HG03469 (cell line): ENCODE data around the gene TMEM187.
"Not testable (repeated sequence)": the region's sequence is repeated elsewhere in the genome, so short reads cannot be mapped to it uniquely, and the experiment has no call there.

Source experiments
- ATAC-seq: cut with Tn5 transposase; IDR thresholded peaks from one replicate; pipeline ENCODE4 v1.9.1; 2021; ENCODE audit warnings: mild to moderate bottlenecking, moderate library complexity, moderate number of reproducible peaks; ENCODE audit not compliant: unreplicated experiment

TMEM187 gene

GRCh38 chrX:153970357-153971123 is 2.0 kb upstream of the TMEM187 start:
- no peak for ATAC-seq

- ATAC-seq, result no peak
These were observed 1.5 kb upstream of the TMEM187 start for GRCh38 chrX:153971124-153971449.

DNA sequence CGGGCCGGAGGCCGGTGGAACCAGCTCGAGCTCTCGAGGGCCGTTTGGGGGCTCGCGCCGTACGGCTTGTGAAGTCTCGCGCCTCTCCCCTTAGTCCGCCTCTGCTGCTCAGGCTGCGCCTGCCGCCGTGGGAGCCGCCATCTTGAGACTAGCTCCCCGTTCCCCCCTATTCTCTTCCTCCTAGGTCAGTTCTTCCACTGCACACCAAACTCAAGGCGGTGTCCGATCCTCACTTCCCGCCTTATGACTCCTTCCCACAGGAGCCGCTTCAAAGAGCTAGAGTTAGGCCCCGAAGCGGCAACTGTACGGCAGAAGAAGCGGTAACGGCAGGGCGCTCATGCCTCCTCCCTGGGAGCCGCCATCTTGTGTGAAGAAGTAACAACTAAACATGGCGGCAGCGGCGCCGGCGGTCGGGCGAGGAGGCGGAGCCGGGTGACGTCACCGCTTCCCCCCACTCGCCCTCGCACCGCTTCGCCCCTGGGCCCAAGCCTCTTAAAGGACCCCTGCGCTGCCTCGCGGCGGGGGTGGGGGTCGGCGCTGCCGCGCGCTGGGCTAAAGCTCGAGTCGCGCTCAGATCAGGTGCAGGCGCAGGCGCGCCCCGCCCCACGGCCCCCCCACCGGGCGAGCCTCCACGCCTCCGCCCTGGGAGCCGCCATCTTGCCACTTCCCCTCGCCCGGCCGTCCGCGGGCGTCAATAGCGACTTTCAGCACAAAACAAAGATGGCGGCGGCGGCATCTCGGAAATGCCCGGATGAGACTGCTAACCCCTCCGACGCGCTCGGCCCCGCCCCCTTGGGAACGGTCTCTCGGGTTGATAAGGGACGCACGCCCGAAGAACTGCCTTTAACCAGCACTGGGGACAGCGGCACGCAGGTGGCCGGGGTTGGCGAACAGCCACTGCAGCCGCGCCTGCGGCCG is 845 bp upstream of the TMEM187 start, which contains the start of gene HCFC1:
HCFC1 (minus strand) TSS at position 369 of the 918 bp plus-strand sequence. CDS start 978 bp downstream, outside the sequence.
- peak; percentile 22 for ATAC-seq

- ATAC-seq, result no peak
These were observed 811 bp downstream of the TMEM187 start for GRCh38 chrX:153973127-153974002.

- no peak for ATAC-seq
These were observed 1.6 kb downstream of the TMEM187 start for GRCh38 chrX:153974003-153974725.

DNA sequence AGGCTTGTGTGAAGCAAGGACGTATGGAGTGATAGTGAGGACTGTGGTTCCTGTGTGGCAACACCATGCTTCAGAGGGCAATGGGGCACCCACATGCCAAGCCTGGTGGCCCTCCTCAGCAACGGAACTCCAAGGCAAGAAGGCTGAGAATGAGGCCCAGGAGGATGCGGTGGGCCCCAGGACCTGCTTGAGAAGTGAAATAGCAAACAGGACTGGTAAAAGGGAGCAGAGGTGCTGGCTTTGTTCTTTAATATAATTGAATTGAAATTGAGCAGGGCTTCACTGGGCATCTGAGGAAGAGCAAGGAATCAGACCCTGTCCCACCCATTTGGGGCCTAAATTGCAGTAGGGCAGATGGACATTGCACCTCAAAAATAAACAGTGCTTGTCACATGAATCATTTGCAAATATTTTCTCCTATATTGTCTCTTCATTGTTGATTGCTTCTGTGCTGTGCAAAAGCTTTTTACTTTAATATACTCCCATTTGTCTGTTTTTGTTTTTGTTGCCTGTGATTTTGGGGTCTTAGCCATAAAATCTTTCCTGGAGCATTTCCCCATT is 2.3 kb downstream of the TMEM187 start:
- no peak for ATAC-seq

DNA sequence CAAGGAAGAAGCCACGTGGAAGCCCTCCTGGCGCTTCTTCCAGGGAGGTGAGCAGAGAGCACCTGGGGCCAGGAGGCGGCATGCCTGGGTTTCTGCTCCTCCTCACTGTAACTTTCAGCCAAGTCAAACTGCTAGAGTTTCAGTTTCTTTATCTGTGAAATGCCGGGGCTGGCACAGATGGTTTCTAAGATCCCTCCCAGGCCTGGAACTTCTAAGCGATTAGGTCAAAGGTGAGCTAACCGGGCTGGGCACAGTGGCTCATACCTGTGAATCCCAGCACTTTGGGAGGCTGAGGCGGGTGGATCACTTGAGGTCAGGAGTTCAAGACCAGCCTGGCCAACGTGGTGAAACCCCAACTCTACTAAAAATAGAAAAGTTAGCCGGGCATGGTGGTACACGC is 7.8 kb downstream of the TMEM187 start:
- ATAC-seq, result not testable (repeated sequence)

DNA sequence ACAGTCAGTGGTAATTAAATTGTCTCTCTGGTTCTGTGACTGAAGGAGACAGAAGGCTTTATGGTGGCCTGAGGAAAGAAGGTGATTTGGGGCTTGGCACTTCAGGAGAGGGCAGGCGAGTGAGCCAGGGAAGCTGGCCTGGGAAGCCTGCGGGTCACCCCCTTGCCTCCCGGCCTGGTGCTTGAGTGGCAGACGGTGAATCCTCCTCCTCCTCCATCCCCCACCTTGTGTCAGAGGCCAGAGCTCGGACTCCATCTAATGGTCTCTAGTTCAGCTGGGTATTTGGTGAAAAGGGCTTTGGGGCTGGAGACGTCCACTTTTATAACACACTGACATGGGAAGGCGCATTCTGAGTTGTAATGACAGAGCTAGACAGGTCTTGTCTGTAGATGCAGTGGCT is 8.7 kb downstream of the TMEM187 start:
- no peak for ATAC-seq

DNA sequence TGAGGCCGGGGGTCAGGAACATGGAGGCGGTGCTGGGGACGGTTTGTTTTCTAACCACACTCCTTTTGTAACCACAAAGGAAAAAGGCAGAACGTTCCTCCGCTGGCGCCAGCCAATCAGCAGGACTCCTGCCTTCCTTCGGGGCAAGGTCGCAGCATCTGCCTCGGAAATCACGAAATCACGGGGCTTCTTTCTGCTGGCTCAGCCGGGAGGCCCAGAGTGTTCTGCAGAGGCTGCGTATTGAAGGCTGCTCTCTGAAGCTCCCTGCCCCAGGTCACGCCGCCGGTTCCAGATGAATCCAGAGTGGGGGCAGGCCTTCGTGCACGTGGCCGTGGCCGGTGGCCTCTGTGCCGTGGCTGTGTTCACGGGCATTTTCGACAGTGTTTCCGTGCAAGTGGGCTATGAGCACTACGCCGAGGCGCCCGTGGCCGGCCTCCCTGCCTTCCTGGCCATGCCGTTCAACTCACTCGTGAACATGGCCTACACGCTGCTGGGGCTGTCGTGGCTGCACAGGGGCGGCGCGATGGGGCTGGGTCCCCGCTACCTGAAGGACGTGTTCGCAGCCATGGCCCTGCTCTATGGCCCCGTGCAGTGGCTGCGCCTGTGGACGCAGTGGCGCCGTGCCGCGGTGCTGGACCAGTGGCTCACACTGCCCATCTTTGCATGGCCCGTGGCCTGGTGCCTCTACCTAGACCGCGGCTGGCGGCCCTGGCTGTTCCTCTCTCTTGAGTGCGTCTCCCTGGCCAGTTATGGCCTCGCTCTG is 9.4 kb downstream of the TMEM187 start:
- ATAC-seq, result no peak

GRCh38 chrX:153983321-153983801 is 10.8 kb downstream of the TMEM187 start:
- ATAC-seq, result no peak

GRCh38 chrX:153984351-153985178 is 12.0 kb downstream of the TMEM187 start:
- no peak for ATAC-seq

GRCh38 chrX:153988493-153988892 is 15.9 kb downstream of the TMEM187 start:
- no peak for ATAC-seq

GRCh38 chrX:153989973-153990655 is 17.6 kb downstream of the TMEM187 start:
- no peak for ATAC-seq

DNA sequence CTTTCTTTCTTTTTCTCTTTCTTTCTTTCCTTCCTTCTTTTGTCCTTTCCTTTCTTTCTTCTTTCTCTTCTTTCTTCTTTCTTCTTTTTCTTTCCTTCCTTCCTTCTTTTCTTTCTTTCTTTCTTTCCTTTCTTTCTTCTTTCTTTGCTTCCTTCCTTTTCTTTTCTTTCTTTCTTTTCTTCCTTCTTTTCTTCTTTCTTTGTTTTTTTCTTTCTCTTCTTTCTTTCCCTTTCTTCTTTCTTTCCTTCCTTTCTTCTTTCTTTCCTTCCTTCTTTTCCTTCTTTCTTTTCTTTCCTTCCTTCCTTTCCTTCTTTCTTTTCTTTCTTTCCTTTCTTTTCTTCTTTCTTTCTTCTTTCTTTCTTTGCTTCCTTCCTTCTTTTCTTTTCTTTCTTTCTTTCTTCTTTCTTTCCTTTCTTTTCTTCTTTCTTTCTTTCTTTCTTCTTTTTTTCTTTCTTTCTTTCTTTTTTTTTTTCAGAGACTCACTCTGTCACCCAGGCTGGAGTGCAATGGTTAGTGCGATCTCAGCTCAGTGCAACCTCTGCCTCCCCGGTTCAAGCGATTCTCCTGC is 18.5 kb downstream of the TMEM187 start:
- ATAC-seq, result no peak

DNA sequence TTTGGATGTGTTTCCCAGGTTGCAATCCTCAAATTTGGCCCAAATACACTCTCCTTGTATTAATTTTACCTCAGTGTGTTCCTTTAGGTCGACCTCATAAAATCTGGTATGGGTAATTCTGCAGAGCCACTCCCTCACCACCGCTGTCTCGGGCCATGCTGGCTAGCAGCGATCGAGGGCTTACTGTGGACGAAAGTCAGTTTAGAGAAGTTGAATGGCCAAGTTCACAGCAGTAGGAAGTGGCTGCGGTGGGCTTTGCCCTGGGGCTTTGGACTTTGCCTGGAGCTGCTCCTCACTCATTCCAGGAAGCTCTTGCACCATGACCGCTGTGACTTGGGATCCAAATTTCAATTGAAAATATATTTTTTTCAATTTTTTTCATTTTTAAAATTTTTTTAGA is 19.6 kb downstream of the TMEM187 start:
- ATAC-seq, result no peak

DNA sequence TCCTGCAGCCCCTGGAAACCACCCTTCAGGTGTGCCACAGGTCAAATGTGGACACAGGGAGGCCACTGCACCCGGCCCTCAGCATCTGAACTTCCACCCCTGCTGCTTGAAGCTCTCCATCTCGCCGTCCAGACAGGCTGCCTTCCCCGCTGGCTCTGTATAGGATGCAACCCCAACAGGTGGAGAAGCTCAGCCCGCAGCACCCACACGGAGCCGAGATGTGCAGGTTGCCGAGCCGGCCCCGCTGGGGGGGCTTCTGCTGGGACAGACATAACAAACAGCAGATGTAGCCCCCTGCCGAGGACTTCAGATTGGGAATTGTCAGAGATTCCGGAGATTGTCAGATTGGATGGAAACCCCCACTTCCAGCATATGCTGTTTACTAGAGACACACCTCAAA is 20.5 kb downstream of the TMEM187 start:
- ATAC-seq, result no peak

GRCh38 chrX:153993978-153994377 is 21.4 kb downstream of the TMEM187 start:
- no peak for ATAC-seq
